ENCODE data around the gene PTPN5. TPM values are rescaled to one million over a fixed set of nuclear protein-coding genes. Genes with fewer than 3 reads are reported as not detected.
A peak's percentile ranks its signal among the peaks of the same experiment; 100 is the strongest.

PTPN5 gene
- total RNA-seq, 4 donors from 2014 or later, result 0.15 to 1.7 (median 1.3) TPM; not detected in 1

GRCh38 chr11:18705651-18706281 is 85.8 kb downstream of the PTPN5 start:
- WGBS, result 4% methylated on average over 28 of the region's 46 CpGs
- H3K27ac ChIP-seq, result peak overlapping the region; percentile 68
- DNase-seq (ENCODE audit: low spot score in 2 of 2), result peak in 1 of 2 donors; percentile 74

GRCh38 chr11:18704698-18705097 is 86.9 kb downstream of the PTPN5 start:
- Histone ChIP-seq H3K9me3 (no peaks in the 10 kb centered on the region), H3K4me3 (no peak overlapping the region), H3K27me3 (no peaks in the 10 kb centered on the region), H3K27ac (no peak overlapping the region), H3K36me3 (peaks cover 13% of the 10 kb centered on the region), H3K4me1 (peaks cover 35% of the 10 kb centered on the region)
- WGBS, result 47% methylated on average over 1 of the region's 1 CpG
- TF ChIP-seq POLR2A (IDR thresholded peaks at IDR 0.05) (no peak), EP300 (IDR thresholded peaks at IDR 0.05) (no peak), POLR2AphosphoS5 (IDR thresholded peaks at IDR 0.05) (no peak), CTCF (IDR thresholded peaks at IDR 0.05) (no peak)
- DNase-seq (ENCODE audit: low spot score in 2 of 2), result peak in 1 of 2 donors; percentile 26

More at GRCh38 chr11:18705651-18706281, 85.8 kb downstream of the PTPN5 start:
- Histone ChIP-seq H3K4me1 (peaks cover 27% of the 10 kb centered on the region), H3K27me3 (no peaks in the 10 kb centered on the region), H3K9me3 (no peaks in the 10 kb centered on the region), H3K4me3 (peak overlapping the region; percentile 60), H3K36me3 (peaks cover 13% of the 10 kb centered on the region)
- TF ChIP-seq POLR2AphosphoS5 (IDR thresholded peaks at IDR 0.05) (no peak), EP300 (IDR thresholded peaks at IDR 0.05) (no peak), CTCF (IDR thresholded peaks at IDR 0.05) (no peak), POLR2A (IDR thresholded peaks at IDR 0.05) (no peak)

GRCh38 chr11:18704045-18704645 is 87.5 kb downstream of the PTPN5 start:
- Histone ChIP-seq H3K36me3 (peaks cover 13% of the 10 kb centered on the region), H3K27ac (no peak overlapping the region), H3K4me3 (no peak overlapping the region), H3K27me3 (no peaks in the 10 kb centered on the region), H3K9me3 (no peaks in the 10 kb centered on the region), H3K4me1 (peaks cover 41% of the 10 kb centered on the region)
- peak in 1 of 2 donors; percentile 5 for DNase-seq (ENCODE audit: low spot score in 2 of 2)
- no peak for TF ChIP-seq CTCF (IDR thresholded peaks at IDR 0.05)
- no peak for TF ChIP-seq EP300 (IDR thresholded peaks at IDR 0.05)
- no peak for TF ChIP-seq POLR2A (IDR thresholded peaks at IDR 0.05)
- no peak for TF ChIP-seq POLR2AphosphoS5 (IDR thresholded peaks at IDR 0.05)
- WGBS, result 88% methylated on average over 5 of the region's 5 CpGs

GRCh38 chr11:18703001-18703763 is 88.4 kb downstream of the PTPN5 start:
- DNase-seq (ENCODE audit: low spot score in 2 of 2), result peak in 1 of 2 donors; percentile 27
- WGBS, result 64% methylated on average over 2 of the region's 2 CpGs

More at GRCh38 chr11:18703001-18703763, 88.4 kb downstream of the PTPN5 start:
- no peak for TF ChIP-seq EP300 (IDR thresholded peaks at IDR 0.05)
- no peak for TF ChIP-seq POLR2A (IDR thresholded peaks at IDR 0.05)
- no peak for TF ChIP-seq POLR2AphosphoS5 (IDR thresholded peaks at IDR 0.05)
- no peak for TF ChIP-seq CTCF (IDR thresholded peaks at IDR 0.05)
- H3K27me3 ChIP-seq, result no peaks in the 10 kb centered on the region
- peaks cover 13% of the 10 kb centered on the region for H3K36me3 ChIP-seq
- H3K4me3 ChIP-seq, result no peak overlapping the region
- peaks cover 44% of the 10 kb centered on the region for H3K4me1 ChIP-seq
- no peaks in the 10 kb centered on the region for H3K9me3 ChIP-seq
- H3K27ac ChIP-seq, result no peak overlapping the region
